ENCODE measurements around the gene EVC2. TPM values are rescaled to one million over a fixed set of nuclear protein-coding genes. Genes with fewer than 3 reads are reported as not detected.
"Not testable (repeated sequence)": the region's sequence is repeated elsewhere in the genome, so short reads cannot be mapped to it uniquely, and the experiment has no call there.

Gene EVC2
- total RNA-seq, 1 donor from 2014 or later, result 1.1 TPM

- DNase-seq (no peak), ATAC-seq (ENCODE audit: low read depth) (no peak)
- Mint-ChIP-seq H3K4me3 (no peak overlapping the region), H3K36me3 (ENCODE audit: low read depth) (no peaks in the 10 kb centered on the region), H3K27me3 (no peaks in the 10 kb centered on the region), H3K9me3 (no peaks in the 10 kb centered on the region), H3K27ac (no peak overlapping the region), H3K4me1 (no peaks in the 10 kb centered on the region)
- CTCF ChIA-PET, result no interaction called here
- POLR2A ChIA-PET, result no interaction called here
- intact Hi-C loops (cut with micrococcal nuclease), result no loop called here
- no peak for TF ChIP-seq CTCF (IDR thresholded peaks at IDR 0.05)
Observed at GRCh38 chr4:5730993-5731990, 22.9 kb upstream of the EVC2 start.

GRCh38 chr4:5730436-5730835, 22.1 kb upstream of the EVC2 start:
- intact Hi-C loops (cut with micrococcal nuclease), result no loop called here
- Mint-ChIP-seq H3K36me3 (ENCODE audit: low read depth) (no peaks in the 10 kb centered on the region), H3K4me1 (no peaks in the 10 kb centered on the region), H3K9me3 (no peaks in the 10 kb centered on the region), H3K27me3 (no peaks in the 10 kb centered on the region), H3K27ac (no peak overlapping the region), H3K4me3 (no peak overlapping the region)
- ChIA-PET CTCF (no interaction called here), POLR2A (no interaction called here)
- no peak for TF ChIP-seq CTCF (IDR thresholded peaks at IDR 0.05)
- ATAC-seq (ENCODE audit: low read depth) (no peak), DNase-seq (no peak)

GRCh38 chr4:5728412-5728811, 20.1 kb upstream of the EVC2 start:
- H3K36me3 Mint-ChIP-seq (ENCODE audit: low read depth); DNase-seq; H3K4me1 Mint-ChIP-seq; CTCF ChIA-PET; H3K27me3 Mint-ChIP-seq; intact Hi-C loops (cut with micrococcal nuclease); POLR2A ChIA-PET; H3K27ac Mint-ChIP-seq; ATAC-seq (ENCODE audit: low read depth); H3K4me3 Mint-ChIP-seq; H3K9me3 Mint-ChIP-seq: not testable (repeated sequence)

- Mint-ChIP-seq H3K9me3 (no peaks in the 10 kb centered on the region), H3K27me3 (peaks cover 3% of the 10 kb centered on the region), H3K27ac (no peak overlapping the region), H3K36me3 (ENCODE audit: low read depth) (no peaks in the 10 kb centered on the region), H3K4me3 (no peak overlapping the region), H3K4me1 (no peaks in the 10 kb centered on the region)
- intact Hi-C loops (cut with micrococcal nuclease), result no loop called here
- no peak for TF ChIP-seq CTCF (IDR thresholded peaks at IDR 0.05)
- ATAC-seq (ENCODE audit: low read depth) (no peak), DNase-seq (no peak)
- ChIA-PET POLR2A (no interaction called here), CTCF (no interaction called here)
Observed at GRCh38 chr4:5724377-5724776, 16.0 kb upstream of the EVC2 start.

- no peaks in the 10 kb centered on the region for H3K4me1 Mint-ChIP-seq
- TF ChIP-seq CTCF (IDR thresholded peaks at IDR 0.05), result no peak
- peaks cover 3% of the 10 kb centered on the region for H3K9me3 Mint-ChIP-seq
- ChIA-PET POLR2A (no interaction called here), CTCF (no interaction called here)
- ATAC-seq (ENCODE audit: low read depth), result no peak
- H3K4me3 Mint-ChIP-seq, result no peak overlapping the region
- no peaks in the 10 kb centered on the region for H3K36me3 Mint-ChIP-seq (ENCODE audit: low read depth)
- peaks cover 3% of the 10 kb centered on the region for H3K27me3 Mint-ChIP-seq
- no peak for DNase-seq
- intact Hi-C loops (cut with micrococcal nuclease), result no loop called here
- no peak overlapping the region for H3K27ac Mint-ChIP-seq
Observed at GRCh38 chr4:5722328-5722727, 14.0 kb upstream of the EVC2 start.

Data from activated B cell treated with CpG ODN at 0.5 μM for 24 hours (primary cell).